Fibroblast of skin of scalp (primary cell): ENCODE results near the gene NARF.

Experiments
- DNase-seq: peaks from one replicate; pipeline ENCODE4 v3.0.0-alpha.2; 2013

NARF gene

DNA sequence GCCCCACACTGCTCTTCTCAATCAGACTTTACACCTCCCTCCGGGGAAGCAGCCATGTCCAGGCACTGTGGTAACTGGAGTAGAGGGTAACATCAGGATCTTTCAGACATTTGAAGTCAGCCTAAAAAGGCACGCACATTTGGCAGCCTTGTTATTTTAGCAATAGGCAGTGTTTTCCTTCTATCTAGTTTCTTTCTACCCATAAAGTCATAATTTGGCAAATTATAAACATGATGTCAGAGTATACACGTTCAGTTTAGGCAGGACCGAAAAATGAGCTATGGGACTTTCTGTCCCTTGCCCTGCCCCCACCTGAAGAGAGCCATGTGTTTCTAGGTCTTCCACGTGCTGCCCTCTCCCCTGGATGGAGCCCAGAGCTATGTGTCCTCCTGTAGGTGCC, 21.1 kb downstream of the NARF start:
- DNase-seq = no peak

DNA sequence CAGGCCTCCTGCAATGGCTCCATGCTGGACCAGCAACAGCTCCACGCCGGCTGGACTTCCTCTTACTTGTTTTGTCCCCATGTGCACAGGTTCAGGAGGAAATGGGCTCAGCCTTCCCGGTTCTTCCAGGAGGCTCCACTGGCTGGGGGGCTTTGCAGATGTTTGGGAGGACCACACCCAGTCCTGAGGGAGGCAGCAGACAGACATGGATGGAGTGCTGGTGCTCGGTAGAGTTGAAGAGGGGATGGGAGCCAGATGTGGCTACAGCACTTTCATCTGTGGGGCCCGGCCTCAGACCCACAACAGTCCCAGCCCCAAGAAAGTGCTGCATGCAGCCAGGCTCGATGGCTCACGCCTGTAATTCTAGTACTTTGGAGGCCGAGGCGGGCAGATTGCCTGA, 21.8 kb downstream of the NARF start:
- DNase-seq = no peak

DNA sequence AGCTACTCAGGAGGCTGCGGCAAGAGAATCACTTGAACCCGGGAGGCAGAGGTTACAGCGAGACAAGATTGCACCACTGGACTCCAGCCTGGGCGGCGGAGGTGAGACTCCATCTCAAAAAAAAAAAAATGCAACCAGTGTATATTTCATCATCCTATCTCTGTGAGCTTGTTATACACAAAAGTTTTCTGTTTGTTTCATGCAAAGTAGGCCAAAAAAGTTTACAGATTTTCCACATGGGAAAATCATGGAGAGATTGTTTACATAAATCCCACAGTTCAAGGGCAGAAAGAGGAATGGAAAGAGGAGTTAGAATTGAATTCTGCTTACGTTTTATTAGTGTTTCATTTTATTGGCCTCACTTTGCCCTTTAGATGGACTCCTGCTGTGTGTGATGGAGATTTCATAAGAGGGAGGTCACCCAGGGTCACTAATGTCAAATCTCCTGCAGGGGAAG, 24.7 kb downstream of the NARF start:
- no peak for DNase-seq

DNA sequence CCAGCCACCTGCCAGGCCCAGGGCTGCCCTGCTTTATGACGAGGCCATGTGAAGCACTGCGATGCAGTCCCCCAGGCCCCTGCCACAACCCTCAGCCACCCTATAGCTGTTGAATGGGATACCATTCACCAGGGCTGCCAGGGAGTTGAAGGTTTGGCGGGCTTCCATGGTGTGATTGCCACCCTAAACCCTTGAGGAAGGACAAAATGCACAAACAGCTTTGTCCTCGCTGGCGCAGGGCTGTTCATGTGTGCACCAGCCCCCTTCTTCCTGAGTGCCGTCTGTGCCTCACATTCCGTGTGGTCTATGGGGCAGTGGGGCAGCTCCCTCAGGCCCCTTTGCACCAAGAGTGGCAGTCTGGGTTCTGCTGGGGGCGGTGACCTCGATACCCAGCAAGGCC, 25.3 kb downstream of the NARF start:
- DNase-seq = no peak

DNA sequence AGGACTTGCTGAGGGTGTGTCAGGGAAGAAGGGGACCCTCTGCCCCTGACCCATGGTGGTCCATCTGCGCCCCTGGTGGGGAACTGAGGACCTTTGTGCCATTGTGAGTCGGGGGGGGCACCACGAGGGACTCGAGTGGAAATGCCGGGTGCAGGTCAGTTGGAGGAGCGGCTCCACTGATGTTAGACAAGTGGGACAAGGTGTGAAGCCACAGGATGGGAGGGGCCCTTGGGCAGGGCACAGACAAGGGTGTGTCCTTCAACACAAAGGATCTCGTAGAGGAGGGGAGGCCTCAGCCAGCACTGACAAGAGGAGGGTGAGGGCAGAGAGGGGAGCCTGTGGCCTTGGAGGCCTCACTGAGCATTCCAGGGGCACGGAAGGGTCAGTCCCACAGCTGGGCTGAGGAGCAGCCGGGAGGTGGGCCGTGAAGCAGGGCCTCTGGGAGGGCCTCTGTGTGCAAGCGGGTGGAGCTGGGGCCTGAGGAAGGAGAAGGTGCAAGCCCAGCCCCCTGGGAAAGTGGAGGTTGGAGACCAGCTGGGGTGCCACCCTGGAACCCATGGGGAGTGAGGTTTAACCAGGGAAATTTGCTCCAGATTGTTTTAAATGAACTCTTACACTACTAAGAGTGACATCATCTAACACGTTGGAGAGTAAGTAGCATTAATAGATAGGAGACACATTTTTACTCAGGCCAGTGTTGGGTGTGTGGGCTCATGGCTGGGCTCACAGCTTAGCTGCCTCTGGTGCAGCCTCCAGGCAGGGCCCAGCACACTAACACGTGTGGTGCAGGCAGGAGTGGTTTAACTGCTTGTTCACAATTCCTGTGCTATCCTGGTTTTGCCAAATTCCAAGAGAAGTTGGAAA, 27.9 kb downstream of the NARF start:
- DNase-seq = no peak

DNA sequence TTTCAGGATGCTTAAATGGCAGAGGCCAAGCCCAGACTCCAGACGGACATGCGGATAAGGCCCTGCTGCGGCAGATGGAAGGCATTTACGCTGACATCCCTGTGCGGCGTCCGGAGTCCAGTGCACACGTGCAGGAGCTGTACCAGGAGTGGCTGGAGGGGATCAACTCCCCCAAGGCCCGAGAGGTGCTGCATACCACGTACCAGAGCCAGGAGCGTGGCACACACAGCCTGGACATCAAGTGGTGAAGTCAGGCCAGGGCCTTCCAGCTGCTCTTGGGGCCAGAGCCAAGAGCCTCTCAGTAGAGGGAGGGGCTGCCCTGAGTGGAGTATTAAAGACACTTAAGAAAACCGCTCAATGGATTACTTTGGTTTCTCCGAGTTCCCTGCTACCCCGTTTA, 29.4 kb downstream of the NARF start:
- DNase-seq = no peak

DNA sequence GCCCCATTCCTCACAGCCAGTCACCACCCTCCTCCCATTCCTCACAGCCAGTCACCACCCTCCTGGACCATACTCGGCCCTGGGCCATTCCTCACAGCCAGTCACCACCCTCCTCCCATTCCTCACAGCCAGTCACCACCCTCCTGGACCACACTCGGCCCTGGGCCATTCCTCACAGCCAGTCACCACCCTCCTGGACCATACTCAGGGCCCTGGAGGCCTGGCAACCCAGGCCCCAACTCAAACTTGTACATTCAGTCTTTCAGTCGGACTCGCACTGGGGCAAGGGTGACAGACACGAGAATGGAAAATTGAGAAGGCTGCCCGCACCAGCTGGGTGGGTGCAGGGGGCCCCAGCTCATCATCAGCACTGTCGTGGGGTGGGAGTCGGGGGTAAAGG, 30.6 kb downstream of the NARF start:
- peak; percentile 49 for DNase-seq

DNA sequence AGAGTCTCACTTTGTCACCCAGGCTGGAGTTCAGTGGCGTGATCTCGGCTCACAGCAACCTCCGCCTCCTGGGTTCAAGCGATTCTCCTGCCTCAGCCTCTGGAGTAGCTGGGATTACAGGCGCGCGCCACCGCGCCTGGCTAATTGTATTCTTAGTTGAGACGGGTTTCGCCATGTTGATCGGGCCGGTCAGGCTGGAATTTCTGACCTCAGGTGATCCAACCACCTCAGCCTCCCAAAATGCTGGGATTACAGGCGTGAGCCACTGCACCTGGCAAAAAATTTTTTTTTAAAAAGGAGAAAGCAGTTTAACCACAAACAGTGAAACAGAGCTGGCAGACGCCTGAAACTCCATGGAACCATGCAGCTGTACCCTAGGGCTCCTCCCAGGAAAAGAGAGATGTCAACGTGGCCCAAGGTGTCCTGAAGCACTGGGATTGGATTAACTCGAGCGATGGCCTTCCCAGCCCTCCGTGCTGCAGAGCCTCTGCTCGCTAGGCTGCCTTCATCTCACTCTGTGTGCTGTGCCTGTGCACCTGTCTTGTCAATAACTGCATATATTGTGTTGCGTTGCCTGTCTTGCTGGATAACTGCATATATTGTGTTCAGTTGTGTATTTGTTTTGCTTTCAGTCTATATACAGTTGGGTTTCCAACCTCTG, 31.4 kb downstream of the NARF start:
- DNase-seq = no peak

DNA sequence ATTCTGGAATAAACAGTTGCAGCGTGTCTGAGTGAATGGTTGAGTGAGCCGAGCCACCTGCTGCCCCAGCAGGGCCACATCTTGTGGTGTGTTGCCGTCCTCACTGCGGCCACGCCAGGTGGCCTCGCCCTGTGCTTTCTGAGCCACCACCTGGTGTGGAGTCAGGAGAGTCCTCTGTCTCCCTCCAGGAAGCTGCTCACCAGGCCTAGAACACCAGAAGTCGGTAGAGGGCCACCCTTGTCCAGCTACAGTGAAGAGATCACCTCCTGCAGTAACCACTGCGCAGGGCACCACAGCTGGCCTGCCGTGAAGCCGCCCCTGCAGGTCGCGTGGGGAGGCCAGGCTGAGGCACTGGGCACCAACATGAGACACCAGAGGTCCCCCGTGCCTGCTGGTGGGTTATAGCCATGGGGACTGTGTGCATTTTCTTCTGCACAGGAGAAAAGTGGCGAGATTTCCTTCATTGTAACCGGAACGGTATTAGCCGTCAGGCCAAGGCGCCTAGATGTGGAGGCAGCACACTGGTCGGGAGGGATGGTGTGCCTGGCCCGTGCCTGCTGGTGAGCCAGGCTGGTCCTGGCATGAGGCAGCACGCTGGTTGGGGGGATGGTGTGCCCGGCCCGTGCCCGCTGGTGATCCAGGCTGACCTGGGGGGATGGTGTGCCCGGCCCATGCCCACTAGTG, 32.1 kb downstream of the NARF start:
- DNase-seq = no peak

DNA sequence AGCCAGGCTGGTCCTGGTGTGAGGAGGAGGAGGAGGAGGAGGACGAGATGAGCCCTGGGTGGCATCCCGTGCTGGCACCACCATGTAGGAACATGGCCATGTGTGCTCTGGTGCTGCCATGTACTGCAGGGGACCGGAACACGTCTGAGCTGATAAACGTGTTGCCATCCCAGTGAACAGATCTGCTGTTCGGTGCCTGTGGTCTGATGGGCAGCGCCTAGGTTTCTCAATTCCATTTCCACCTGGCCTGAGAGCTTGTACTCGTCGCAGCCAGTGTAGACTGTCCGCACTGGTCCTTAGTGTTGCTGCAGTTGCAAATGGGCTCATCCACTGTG, 32.6 kb downstream of the NARF start:
- no peak for DNase-seq

DNA sequence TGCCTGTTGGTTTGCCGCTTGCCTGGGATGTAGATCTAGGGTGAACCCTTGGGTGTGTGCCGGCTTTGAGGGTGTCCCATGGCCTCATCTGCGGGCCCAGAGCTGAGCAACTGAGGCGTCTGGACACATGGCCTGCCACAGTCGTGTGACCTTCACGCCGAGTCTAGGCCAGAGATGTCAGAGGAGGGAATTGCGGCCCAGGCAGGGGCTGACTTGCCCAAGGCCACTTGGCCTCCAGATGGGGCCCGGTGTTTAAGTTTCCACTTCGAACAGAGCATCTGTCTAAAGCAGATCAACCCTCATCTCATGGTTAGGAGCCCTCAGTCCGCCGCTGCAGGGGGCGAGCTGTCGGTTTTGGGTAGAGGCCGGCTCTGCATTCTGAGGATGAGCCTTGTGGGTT, 33.0 kb downstream of the NARF start:
- DNase-seq = no peak

DNA sequence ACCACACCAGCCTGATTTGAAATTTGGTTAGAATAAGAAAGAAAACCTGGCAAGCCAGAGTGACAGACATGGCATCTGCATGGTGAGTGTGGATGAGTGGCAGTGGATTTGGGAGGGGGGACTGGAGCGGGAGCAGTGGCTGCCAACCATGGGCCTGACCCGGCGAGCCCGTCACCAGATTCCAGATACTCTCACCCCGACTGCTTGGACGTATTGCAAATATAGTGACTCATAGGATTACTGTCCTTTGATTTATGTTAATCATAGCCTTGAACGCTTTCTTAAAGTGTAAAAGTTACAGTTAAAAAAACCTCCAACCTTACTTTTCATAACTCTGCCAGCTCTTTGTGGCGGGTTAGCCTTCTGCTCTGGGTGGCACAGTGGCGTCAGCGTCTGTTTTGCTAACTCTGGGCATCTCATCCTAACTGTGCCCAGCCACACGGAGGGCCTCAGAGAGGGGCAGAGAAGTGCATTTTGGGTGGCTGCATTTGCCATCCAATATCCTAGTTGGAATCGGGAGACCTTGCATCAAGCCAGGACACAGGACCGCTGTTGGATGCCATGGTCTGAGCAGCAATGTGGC, 34.2 kb downstream of the NARF start:
- peak; percentile 55 for DNase-seq

DNA sequence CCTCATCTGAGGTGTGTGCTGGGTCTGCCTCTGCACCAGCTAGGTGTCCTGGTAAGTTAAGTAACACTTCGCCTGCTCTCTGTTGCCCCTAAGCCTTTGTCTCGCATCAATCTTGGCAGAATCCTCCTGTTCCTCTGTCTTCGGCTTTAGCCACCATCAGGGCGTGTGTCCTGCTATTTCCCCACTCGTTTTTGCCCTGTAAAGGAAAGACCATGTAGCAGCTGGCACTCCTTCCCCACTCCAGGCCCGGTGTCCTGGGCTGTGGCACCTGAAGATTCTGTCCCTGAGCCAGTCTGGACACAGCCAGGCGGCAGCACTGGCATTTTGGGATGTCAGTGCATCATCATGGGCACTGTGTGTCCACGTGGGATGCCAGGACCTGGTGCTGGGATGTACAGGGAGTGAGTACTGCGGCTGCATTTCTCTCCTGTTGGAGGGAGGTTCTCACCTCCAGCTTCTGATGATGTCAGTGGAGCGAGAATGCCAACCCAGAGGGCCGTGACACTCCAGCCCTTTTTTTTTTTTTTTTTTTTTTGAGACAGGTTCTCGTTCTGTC, 34.8 kb downstream of the NARF start:
- no peak for DNase-seq

DNA sequence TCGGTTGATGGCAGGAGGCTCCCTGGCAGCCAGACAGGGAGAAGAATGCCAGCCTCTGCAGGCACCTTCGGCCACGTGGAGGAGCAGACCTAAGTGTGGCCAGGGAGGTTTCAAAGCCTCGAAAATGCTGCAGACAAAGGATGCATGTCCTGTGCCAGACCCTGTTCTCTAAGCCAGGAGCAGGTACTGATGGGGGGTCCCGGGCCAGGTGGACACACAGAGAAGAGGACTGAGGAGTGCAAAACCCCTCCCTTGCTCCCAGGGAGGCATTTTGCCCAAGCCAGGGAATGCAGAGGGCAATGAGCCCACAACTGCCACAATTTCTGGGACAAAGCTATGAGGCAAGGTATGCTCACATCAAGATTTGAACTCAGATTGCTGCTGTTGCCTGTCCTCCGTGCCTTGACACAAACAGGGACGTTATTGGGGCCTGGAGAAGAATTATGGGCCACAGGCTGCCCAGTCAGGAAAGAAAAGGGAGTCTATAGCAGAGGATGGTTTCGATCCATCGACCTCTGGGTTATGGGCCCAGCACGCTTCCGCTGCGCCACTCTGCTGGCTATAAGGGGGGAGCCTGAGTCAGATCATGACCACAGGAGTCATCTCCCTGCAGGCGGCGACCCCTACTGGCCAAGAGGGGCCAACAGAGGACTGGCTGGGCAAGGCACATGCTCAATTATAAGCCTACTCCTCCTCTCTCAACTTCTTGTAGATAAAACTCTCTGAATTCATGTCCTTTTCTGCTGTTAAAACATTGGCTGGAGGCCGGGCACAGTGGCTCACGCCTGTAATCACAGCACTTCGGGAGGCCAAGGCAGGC, 35.9 kb downstream of the NARF start:
- peak; percentile 99 for DNase-seq

DNA sequence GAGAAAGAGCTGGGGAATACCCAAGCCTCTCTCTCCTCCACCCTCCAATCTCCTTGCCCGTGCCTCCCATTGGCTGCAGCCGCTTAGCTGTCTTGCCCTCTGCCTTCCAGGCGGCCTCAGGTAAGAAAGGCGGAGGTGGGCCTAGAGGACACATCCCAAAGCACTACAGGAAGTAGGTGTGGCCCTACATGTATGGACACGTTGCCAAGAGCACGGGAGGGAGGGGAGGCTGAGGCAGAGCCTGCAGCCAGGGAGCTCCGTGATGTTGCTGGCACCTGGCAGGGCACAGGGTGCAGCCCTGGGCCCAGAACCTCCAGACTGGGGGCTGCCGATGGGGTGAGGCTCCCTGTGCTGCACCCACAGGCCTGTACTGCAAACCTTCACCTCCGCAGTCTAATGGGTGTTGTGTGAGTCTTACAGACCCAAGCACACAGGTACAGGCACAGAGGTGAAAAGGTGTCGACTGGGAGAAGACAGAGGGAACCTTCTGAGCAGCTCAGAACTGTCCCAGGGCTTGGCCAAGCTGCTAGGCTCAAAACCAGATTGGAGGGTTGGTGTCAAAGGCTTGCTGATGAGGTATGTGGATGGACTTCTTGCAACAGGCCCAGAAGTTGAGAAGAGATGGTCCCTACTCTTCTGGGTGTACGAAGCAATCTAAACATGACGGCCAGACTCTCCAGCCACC, 37.4 kb downstream of the NARF start:
- DNase-seq = no peak

DNA sequence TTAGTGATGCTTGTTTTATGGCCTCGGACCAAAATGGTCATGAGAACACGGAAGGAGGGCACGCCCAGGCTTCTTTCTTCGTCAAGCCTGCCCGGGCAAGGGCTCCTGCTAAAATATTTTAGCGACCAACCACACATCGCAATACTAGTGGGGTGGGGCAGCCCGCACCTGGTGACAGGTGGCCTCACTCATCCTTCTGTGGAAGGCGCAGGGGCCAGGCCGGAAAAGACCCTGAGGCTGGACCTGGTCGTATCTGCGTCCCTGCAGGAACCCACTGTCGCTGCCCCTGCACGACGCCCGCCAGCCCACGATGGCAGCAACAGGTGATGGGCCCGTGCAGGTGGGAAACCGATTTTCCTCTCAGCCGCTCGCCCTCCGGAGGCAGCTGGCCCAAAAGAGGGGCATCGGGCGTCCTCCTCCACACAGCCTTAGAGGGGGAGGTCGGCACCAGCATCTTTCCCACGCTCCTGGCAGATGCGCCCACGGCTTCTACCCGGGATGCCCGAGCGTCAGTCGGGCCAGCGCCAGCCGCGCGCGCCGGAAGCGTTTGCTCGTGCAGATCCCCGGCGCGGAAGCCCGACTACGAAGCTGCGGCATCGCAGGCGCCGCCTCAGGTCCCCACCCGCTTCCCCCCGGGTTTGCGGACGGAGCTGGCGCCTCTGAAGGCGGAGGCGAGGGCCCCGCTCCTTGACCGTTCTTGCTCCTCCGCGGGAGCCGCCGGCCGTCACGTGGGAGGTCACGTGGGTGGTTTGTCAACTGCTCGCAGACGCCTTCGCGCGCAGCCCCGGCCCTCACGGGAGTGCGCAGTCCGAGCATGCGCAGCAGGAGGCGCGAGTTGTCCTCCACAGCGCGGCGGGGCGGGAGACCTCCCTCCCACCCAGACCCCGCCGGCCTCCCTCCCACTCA, 38.2 kb downstream of the NARF start:
- DNase-seq = peak; percentile 94

DNA sequence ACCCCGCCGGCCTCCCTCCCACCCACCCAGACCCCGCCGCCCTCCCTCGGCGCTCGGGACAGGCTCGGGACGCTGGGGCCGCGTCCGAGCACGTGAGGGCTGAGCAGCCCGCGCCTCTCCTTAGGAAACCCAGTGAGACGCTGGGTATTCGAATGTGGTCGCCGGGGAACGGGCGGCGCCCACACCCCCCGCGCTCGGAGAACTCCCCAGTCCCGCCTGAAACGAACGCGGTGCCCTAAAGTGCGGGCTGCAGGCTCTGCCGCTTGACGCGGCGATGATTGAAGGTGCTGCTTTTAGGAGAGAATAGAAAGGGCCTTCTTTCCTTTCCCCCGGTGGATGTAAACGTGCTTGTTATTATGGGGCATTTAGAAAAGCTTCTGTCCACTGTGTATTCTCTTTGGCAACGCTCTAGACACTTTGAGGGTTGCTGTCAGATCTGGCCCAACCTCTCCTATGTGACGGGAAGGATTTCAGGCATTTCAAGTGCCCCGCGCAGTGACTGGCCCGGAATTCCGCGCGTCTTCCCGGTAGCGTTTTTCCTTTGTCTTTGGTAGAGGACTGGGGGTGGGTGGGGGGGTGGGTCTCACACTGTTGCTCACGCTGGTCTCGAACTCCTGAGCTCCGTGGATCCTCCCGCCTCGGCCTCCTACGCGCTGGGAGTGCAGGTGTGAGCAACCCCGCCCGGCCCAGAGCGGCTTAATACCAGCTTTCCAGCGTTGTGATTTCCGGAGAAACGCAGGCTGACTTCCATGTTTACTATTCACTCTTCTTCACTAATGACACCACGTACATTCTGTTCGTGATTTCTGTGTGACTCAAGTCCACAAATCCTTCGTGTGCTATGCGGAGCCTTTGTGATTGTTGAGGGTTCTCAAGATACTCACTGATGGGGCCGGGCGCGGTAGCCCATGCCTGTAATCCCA, 39.2 kb downstream of the NARF start:
- peak; percentile 60 for DNase-seq

DNA sequence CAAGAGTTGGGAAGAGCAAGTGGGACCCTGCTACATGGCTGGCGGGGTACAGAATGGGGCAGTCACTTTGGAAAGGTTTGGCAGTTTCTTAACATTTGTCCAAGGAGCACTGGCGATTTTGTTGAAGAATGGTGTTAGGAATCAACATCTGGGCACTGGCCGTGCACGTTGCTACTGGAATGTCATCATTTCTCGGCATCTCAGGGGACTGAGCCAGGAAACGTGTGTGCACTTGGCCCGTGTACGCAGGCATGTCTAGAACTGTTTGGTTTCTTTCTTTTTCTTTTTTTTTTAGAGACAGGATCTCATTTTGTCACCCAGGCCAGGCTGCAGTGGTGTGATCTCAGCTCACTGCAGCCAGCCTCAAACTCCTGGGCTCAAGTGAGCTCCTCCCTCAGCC, 43.7 kb downstream of the NARF start:
- DNase-seq = no peak

DNA sequence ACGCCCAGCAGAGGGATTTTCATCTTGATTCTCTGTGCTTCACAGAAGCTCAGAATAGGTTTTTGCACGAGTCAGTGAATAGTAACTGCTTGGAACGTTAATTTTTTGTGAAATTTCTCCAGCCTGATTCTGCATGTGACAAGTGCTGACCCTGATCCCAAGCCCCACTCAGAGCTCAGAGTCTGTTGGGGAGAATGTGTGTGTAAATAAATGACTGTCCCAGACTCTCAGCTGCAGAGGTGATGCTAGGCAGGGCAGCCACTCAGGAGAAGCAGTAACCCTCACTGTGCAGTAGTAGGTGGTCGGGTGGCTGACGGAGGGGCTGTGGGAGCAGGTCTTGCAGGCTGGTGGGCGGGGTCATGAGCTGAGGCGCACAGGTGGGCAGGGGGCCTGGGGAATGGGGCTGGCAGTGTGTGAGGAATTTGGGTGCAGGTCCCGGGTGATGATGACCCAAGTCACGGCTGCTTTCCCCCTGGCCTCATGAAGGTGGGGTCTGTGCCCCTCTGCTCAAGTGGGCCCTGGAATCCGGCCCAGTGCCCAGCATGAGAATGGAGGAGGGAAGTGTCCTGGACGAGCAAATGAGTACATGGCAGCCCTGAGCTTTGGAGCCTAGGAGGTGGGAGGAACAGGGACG, 44.7 kb downstream of the NARF start:
- no peak for DNase-seq
